CD14-positive monocyte (primary cell): ENCODE measurements around the gene PLEKHJ1. TPM values are rescaled to one million over a fixed set of nuclear protein-coding genes. Genes with fewer than 3 reads are reported as not detected.
A peak's percentile ranks its signal among the peaks of the same experiment; 100 is the strongest.

Source experiments
- DNase-seq, 3 donors: peaks; one replicate each; pipeline ENCODE4 v3.0.0-alpha.2; 2011 to 2022
- H2AFZ ChIP-seq: 2 replicates; pipeline ENCODE4 v1.6.0; 2012; ENCODE audit warnings: mild to moderate bottlenecking, low read depth, low read length, inconsistent platforms; ENCODE audit not compliant: insufficient read depth, poor library complexity, severe bottlenecking
- H3K27ac ChIP-seq, 2 donors: 1 replicate in 1 of 2; 2 replicates in 1 of 2; pipeline ENCODE4 v1.5.1; 2012 to 2013; ENCODE audit warnings: low read length in 2 of 2, control low read depth in 1 of 2, inconsistent platforms in 1 of 2, low read depth in 1 of 2, mild to moderate bottlenecking in 1 of 2
- H3K27me3 ChIP-seq, 2 donors: one replicate each; pipeline versions ENCODE4 v1.6.0 to v1.6.1; 2011 to 2013; ENCODE audit warnings: low read length in 2 of 2; ENCODE audit not compliant: control insufficient read depth in 2 of 2, insufficient read depth in 2 of 2
- H3K36me3 ChIP-seq, 2 donors: replicated peaks in 1 of 2; 1 replicate in 1 of 2; 2 replicates in 1 of 2; pipeline versions ENCODE4 v1.5.1 to v1.6.1; 2012 to 2013; ENCODE audit warnings: low read length in 2 of 2, control low read depth in 1 of 2, inconsistent platforms in 1 of 2, mild to moderate bottlenecking in 1 of 2; ENCODE audit not compliant: insufficient read depth in 2 of 2, control insufficient read depth in 1 of 2
- H3K4me1 ChIP-seq, 2 donors: 1 replicate in 1 of 2; 2 replicates in 1 of 2; pipeline versions ENCODE4 v1.5.1 to v1.6.1; 2012 to 2013; ENCODE audit warnings: low read length in 2 of 2, control low read depth in 1 of 2, inconsistent platforms in 1 of 2, mild to moderate bottlenecking in 1 of 2, moderate library complexity in 1 of 2; ENCODE audit not compliant: insufficient read depth in 2 of 2, control insufficient read depth in 1 of 2
- H3K4me2 ChIP-seq: replicated peaks from 2 replicates; pipeline ENCODE3; 2012; ENCODE audit warnings: low read length, moderate library complexity, mild to moderate bottlenecking; ENCODE audit not compliant: poor library complexity, severe bottlenecking; ENCODE audit errors: extremely low read depth
- H3K4me3 ChIP-seq, 3 experiments: fragments of 200-600 bp in 1 of 3; sonication (generic) in 1 of 3; replicated peaks in 1 of 3; 1 replicate in 2 of 3; 2 replicates in 1 of 3; pipeline ENCODE4 v1.5.1; 2011 to 2013; ENCODE audit warnings: low read length in 3 of 3, mild to moderate bottlenecking in 3 of 3, control low read depth in 2 of 3, low read depth in 2 of 3, inconsistent platforms in 1 of 3, moderate library complexity in 1 of 3
- H3K79me2 ChIP-seq: 2 replicates; pipeline ENCODE4 v1.6.0; 2012; ENCODE audit warnings: mild to moderate bottlenecking, control low read depth, inconsistent platforms, low read length, moderate library complexity; ENCODE audit not compliant: insufficient read depth
- H3K9ac ChIP-seq: 2 replicates; pipeline ENCODE4 v1.6.0; 2017; ENCODE audit warnings: low read length, mild to moderate bottlenecking; ENCODE audit not compliant: insufficient read depth, poor library complexity, severe bottlenecking
- H3K9me3 ChIP-seq, 2 donors: replicated peaks in 1 of 2; 1 replicate in 1 of 2; 2 replicates in 1 of 2; pipeline versions ENCODE4 v1.5.1 to v1.6.1; 2012 to 2013; ENCODE audit warnings: low read length in 2 of 2, control low read depth in 1 of 2; ENCODE audit not compliant: control insufficient read depth in 1 of 2, insufficient read depth in 1 of 2
- H4K20me1 ChIP-seq: 2 replicates; pipeline ENCODE4 v1.6.0; 2012; ENCODE audit warnings: mild to moderate bottlenecking, low read length, control low read depth, moderate library complexity; ENCODE audit not compliant: insufficient read depth
- H3K27ac Mint-ChIP-seq, 7 donors: one replicate each; pipeline ENCODE4 v1.8.0; 2020; ENCODE audit warnings: mild to moderate bottlenecking in 7 of 7, mixed read lengths in 7 of 7, moderate library complexity in 6 of 7, inconsistent platforms in 2 of 7
- H3K27me3 Mint-ChIP-seq, 3 donors: one replicate each; pipeline ENCODE4 v1.8.0; 2021 to 2022; ENCODE audit warnings: low read depth in 3 of 3, mild to moderate bottlenecking in 3 of 3, mixed read lengths in 3 of 3, moderate library complexity in 3 of 3, inconsistent platforms in 1 of 3
- H3K36me3 Mint-ChIP-seq, 2 donors: one replicate each; pipeline ENCODE4 v1.8.0; 2020; ENCODE audit warnings: mixed read lengths in 2 of 2, inconsistent platforms in 1 of 2, mild to moderate bottlenecking in 1 of 2
- H3K4me1 Mint-ChIP-seq: one replicate; pipeline ENCODE4 v1.8.0; 2020; ENCODE audit warnings: mild to moderate bottlenecking, mixed read lengths
- H3K4me3 Mint-ChIP-seq, 2 donors: one replicate each; pipeline ENCODE4 v1.8.0; 2020; ENCODE audit warnings: mild to moderate bottlenecking in 2 of 2, mixed read lengths in 2 of 2, moderate library complexity in 1 of 2
- H3K9me3 Mint-ChIP-seq, 7 donors: one replicate each; pipeline ENCODE4 v1.8.0; 2020 to 2022; ENCODE audit warnings: mixed read lengths in 7 of 7, mild to moderate bottlenecking in 6 of 7, moderate library complexity in 6 of 7, inconsistent platforms in 2 of 7
- WGBS: methylation state at CpG from one replicate; pipeline ENCODE4 v1.1.5; 2013; ENCODE audit warnings: missing lambda C conversion rate; ENCODE audit not compliant: insufficient coverage; 5-methylcytosine and 5-hydroxymethylcytosine counted together
- intact Hi-C, 2 donors: fragments of 100-400 bp; cut with micrococcal nuclease; formaldehyde crosslinking; loops; one replicate each; pipeline versions ENCODE4 v1.15.0 to v1.15.1; 2023
- polyA plus RNA-seq, 3 donors: library from polyadenylated mRNA; depleted of rRNA in 1 of 3; unstranded in 2 of 3; stranded (reverse) in 1 of 3; fragments of 300-500 nt in 2 of 3; fragments of >200 nt in 1 of 3; fragmentation: Illumina TruSeq in 2 of 3; gene quantifications; 1 replicate in 2 of 3; 2 replicates in 1 of 3; pipeline ENCODE4 v1.2.3, GENCODE V29; 2012 to 2021
- TF ChIP-seq, protein P1 (sequence below): fragments of 200-600 bp; IDR thresholded peaks from one replicate; pipeline ENCODE4 v1.8.0; 2022; ENCODE audit warnings: antibody characterized with exemption, mild to moderate bottlenecking

Gene PLEKHJ1
- polyA plus RNA-seq, 3 donors, result 62.1 to 90.0 (median 69.0) TPM

DNA sequence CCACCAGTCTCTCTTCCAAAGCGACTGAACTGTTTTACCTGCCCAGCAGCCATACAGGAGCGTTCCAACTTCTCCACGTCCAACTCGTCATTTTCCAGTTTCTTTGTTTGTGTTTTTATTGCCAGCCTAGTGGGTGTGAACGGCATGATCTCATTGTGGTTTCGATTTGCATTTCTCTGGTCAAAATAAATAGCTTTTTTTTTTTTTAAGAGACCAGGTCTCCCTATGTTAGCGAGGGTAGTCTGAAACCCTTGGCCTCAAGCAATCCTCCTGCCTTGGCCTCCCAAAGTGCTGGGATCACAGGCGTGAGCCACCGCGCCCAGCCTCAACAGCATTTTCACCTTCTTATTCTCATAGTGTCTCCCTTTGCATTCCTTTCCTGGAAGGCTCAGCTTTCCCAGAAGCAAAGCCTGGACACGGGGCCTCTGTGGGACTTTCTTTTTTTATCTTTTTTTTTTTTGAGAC is 24.2 kb upstream of the PLEKHJ1 start:
- WGBS, result 81% methylated on average over 3 of the region's 11 CpGs
- no peaks in the 10 kb centered on the region for H3K36me3 ChIP-seq
- H3K4me1 Mint-ChIP-seq, result peaks cover 23% of the 10 kb centered on the region

DNA sequence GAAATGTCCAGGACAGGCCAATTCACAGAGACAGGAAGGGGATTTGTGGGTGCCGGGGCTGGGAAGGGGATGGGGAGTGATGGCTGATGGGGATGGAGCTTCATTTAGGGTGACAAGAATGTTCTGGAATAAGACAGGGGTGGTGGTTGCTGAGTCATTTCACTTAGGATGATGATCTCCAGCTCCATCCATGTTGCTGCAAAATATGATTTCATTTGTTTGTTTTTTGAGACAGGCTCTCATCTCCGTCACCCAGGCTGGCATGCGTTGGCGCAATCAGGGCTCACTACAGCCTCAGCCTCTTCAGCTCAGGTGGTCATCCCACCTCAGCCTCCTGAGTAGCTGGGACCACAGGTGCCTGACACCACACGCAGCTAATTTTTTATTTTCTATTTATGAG is 23.2 kb upstream of the PLEKHJ1 start:
- Mint-ChIP-seq H3K4me3 (no peak overlapping the region), H3K27me3 (peaks cover 9 to 21% (median 16%) of the 10 kb centered on the region in 3 donors), H3K9me3 (peaks cover 0 to 1% (median 0%) of the 10 kb centered on the region in 7 donors), H3K36me3 (no peaks in the 10 kb centered on the region), H3K4me1 (peaks cover 17% of the 10 kb centered on the region), H3K27ac (peak overlapping the region in 1 of 7 donors; percentile 60)
- intact Hi-C loops, result no loop called here
- DNase-seq, result no peak
- no peaks in the 10 kb centered on the region for H3K36me3 ChIP-seq
- no peaks in the 10 kb centered on the region for H4K20me1 ChIP-seq
- H3K79me2 ChIP-seq, result no peaks in the 10 kb centered on the region
- 88% methylated on average over 5 of the region's 5 CpGs for WGBS
- no peaks in the 10 kb centered on the region for H3K9me3 ChIP-seq
- H3K4me1 ChIP-seq, result peaks cover 10 to 16% of the 10 kb centered on the region in 2 donors
- H2AFZ ChIP-seq, result no peak overlapping the region
- H3K4me2 ChIP-seq, result no peak overlapping the region
- H3K27ac ChIP-seq, result no peak overlapping the region
- TF ChIP-seq, protein P1, sequence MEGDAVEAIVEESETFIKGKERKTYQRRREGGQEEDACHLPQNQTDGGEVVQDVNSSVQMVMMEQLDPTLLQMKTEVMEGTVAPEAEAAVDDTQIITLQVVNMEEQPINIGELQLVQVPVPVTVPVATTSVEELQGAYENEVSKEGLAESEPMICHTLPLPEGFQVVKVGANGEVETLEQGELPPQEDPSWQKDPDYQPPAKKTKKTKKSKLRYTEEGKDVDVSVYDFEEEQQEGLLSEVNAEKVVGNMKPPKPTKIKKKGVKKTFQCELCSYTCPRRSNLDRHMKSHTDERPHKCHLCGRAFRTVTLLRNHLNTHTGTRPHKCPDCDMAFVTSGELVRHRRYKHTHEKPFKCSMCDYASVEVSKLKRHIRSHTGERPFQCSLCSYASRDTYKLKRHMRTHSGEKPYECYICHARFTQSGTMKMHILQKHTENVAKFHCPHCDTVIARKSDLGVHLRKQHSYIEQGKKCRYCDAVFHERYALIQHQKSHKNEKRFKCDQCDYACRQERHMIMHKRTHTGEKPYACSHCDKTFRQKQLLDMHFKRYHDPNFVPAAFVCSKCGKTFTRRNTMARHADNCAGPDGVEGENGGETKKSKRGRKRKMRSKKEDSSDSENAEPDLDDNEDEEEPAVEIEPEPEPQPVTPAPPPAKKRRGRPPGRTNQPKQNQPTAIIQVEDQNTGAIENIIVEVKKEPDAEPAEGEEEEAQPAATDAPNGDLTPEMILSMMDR, result no peak
- H3K9ac ChIP-seq, result no peak overlapping the region
- no peak overlapping the region for H3K4me3 ChIP-seq
- H3K27me3 ChIP-seq, result peaks cover 0 to 1% of the 10 kb centered on the region in 2 donors

More for the DNA sequence above, 24.2 kb upstream of the PLEKHJ1 start:
- Mint-ChIP-seq H3K36me3 (no peaks in the 10 kb centered on the region), H3K27ac (peak overlapping the region in 2 of 7 donors; percentile 17 to 41), H3K4me3 (no peak overlapping the region), H3K9me3 (no peaks in the 10 kb centered on the region), H3K27me3 (peaks cover 8 to 17% (median 15%) of the 10 kb centered on the region in 3 donors)
- no peaks in the 10 kb centered on the region for H3K27me3 ChIP-seq
- H3K4me2 ChIP-seq, result no peak overlapping the region
- no peaks in the 10 kb centered on the region for H3K9me3 ChIP-seq
- H3K4me1 ChIP-seq, result peaks cover 20 to 26% of the 10 kb centered on the region in 2 donors
- TF ChIP-seq, protein P1, result no peak
- H3K79me2 ChIP-seq, result peaks cover 5% of the 10 kb centered on the region
- H3K4me3 ChIP-seq, result no peak overlapping the region
- no peaks in the 10 kb centered on the region for H4K20me1 ChIP-seq
- intact Hi-C loops, result no loop called here
- no peak overlapping the region for H3K9ac ChIP-seq
- H2AFZ ChIP-seq, result no peak overlapping the region
- DNase-seq, result no peak
- H3K27ac ChIP-seq, result no peak overlapping the region
